Prostate gland (tissue), 2 donors: ENCODE results near the gene TMX3.

ENCODE experiments used
- POLR2A ChIP-seq: fragments of 450-650 bp; IDR thresholded peaks from one replicate; pipeline ENCODE4 v1.6.1; 2016; ENCODE audit warnings: antibody characterized with exemption, mild to moderate bottlenecking
- POLR2AphosphoS5 ChIP-seq: sonication (generic); formaldehyde crosslinking; IDR thresholded peaks from one replicate; pipeline ENCODE4 v1.6.1; 2017; ENCODE audit warnings: antibody characterized with exemption
- TF ChIP-seq, protein P1 (sequence below), 4 experiments: fragments of 200-600 bp in 2 of 4; fragments of 450-650 bp in 2 of 4; sonication (generic) in 2 of 4; IDR thresholded peaks; 1 replicate in 3 of 4; 2 replicates in 1 of 4; pipeline ENCODE4 v1.5.1; 2016 to 2019; ENCODE audit warnings: antibody characterized with exemption in 4 of 4, mild to moderate bottlenecking in 2 of 4, moderate library complexity in 2 of 4

DNA sequence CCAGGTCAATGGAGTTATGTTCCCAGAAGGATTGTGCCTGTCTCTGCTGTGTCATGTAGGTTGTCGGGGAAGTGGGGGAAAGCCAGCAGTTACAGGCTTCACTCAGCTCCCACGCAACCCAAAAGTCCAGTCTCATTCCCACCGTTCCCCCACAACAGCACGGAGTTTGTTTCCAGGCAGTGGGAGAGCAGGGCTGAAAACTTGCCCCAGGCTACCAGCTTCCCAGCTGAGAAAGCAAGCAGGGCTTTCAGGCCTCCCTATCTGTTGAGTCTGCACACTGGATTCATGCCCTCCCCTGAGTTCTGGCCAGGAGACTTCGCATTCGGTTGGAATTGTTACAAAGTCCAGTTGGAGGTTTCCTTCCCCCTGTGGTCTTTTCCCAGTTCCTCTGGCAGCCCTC lies 76.3 kb downstream of the TMX3 start:
- no peak for TF ChIP-seq POLR2AphosphoS5
- TF ChIP-seq, protein P1, sequence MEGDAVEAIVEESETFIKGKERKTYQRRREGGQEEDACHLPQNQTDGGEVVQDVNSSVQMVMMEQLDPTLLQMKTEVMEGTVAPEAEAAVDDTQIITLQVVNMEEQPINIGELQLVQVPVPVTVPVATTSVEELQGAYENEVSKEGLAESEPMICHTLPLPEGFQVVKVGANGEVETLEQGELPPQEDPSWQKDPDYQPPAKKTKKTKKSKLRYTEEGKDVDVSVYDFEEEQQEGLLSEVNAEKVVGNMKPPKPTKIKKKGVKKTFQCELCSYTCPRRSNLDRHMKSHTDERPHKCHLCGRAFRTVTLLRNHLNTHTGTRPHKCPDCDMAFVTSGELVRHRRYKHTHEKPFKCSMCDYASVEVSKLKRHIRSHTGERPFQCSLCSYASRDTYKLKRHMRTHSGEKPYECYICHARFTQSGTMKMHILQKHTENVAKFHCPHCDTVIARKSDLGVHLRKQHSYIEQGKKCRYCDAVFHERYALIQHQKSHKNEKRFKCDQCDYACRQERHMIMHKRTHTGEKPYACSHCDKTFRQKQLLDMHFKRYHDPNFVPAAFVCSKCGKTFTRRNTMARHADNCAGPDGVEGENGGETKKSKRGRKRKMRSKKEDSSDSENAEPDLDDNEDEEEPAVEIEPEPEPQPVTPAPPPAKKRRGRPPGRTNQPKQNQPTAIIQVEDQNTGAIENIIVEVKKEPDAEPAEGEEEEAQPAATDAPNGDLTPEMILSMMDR (IDR thresholded peaks at IDR 0.05), result no peak
- no peak for TF ChIP-seq POLR2A
